Lung (tissue), 12 donors: ENCODE results near the gene CSMD2. TPM values are rescaled to one million over a fixed set of nuclear protein-coding genes. Genes with fewer than 3 reads are reported as not detected.

Experiments used
- ATAC-seq: fragments of 200-7000 bp; cut with Tn5 transposase; one replicate; pipeline ENCODE4 v1.9.1; 2020; ENCODE audit warnings: moderate number of reproducible peaks; ENCODE audit not compliant: insufficient read depth, low FRiP score
- DNase-seq, 3 donors: peaks; one replicate each; pipeline ENCODE4 v3.0.0-alpha.2; 2013 to 2017
- H3K27ac ChIP-seq, 2 donors: one replicate each; pipeline ENCODE4 v1.5.1; 2013; ENCODE audit warnings: mild to moderate bottlenecking in 2 of 2, moderate library complexity in 2 of 2, control low read depth in 1 of 2, inconsistent platforms in 1 of 2, low read depth in 1 of 2, low read length in 1 of 2
- H3K27me3 ChIP-seq, 3 donors: one replicate each; pipeline ENCODE4 v1.5.1; 2013; ENCODE audit warnings: low read length in 2 of 3; ENCODE audit not compliant: control insufficient read depth in 3 of 3, insufficient read depth in 3 of 3
- H3K36me3 ChIP-seq, 4 donors: one replicate each; pipeline ENCODE4 v1.5.1; 2013; ENCODE audit warnings: low read length in 4 of 4, mild to moderate bottlenecking in 1 of 4, moderate library complexity in 1 of 4; ENCODE audit not compliant: control insufficient read depth in 4 of 4, insufficient read depth in 4 of 4
- H3K4me1 ChIP-seq, 5 donors: one replicate each; pipeline ENCODE4 v1.5.1; 2013; ENCODE audit warnings: low read length in 5 of 5, mild to moderate bottlenecking in 2 of 5, moderate library complexity in 1 of 5; ENCODE audit not compliant: control insufficient read depth in 5 of 5, insufficient read depth in 5 of 5
- H3K4me3 ChIP-seq: one replicate; pipeline ENCODE4 v1.5.1; 2013; ENCODE audit warnings: mild to moderate bottlenecking, control low read depth, moderate library complexity
- H3K9ac ChIP-seq, 2 donors: one replicate each; pipeline ENCODE4 v1.5.1; 2013; ENCODE audit warnings: low read length in 2 of 2, control low read depth in 1 of 2; ENCODE audit not compliant: insufficient read depth in 1 of 2
- H3K9me3 ChIP-seq, 4 donors: one replicate each; pipeline ENCODE4 v1.5.1; 2013; ENCODE audit warnings: low read length in 3 of 4, mild to moderate bottlenecking in 1 of 4, moderate library complexity in 1 of 4; ENCODE audit not compliant: control insufficient read depth in 4 of 4, insufficient read depth in 3 of 4
- WGBS, 2 donors: extraction: QIAGEN DNeasy Blood & Tissue Kit; methylation state at CpG; one replicate each; pipeline ENCODE4 v1.1.7; 2013; 5-methylcytosine and 5-hydroxymethylcytosine counted together
- polyA plus RNA-seq, 2 donors: library from polyadenylated mRNA; stranded (reverse); fragments of 200-250 nt; gene quantifications; one replicate each; pipeline ENCODE4 v1.2.1, GENCODE V29; 2013
- total RNA-seq, 2 donors: library from RNA; depleted of rRNA in 1 of 2; stranded (reverse); fragments of >200 nt in 1 of 2; gene quantifications; one replicate each; pipeline ENCODE4 v1.2.1, GENCODE V29; 2014 to 2021
- TF ChIP-seq, protein P1 (sequence below): IDR thresholded peaks from 2 replicates; pipeline ENCODE4 v1.5.1; 2012; ENCODE audit warnings: mild to moderate bottlenecking; ENCODE audit errors: control extremely low read depth, extremely low read depth
- donor health status: control.
- donor health status: control.
- donor health status: Bipolar disorder and iron deficiency.
- donor health status: healthy.
- donor health status: DM: yes; HTN: yes; CAD: no.

The CSMD2 gene
- total and polyA plus RNA-seq, 4 donors: 0.11 to 1.2 (median 0.39) TPM

DNA sequence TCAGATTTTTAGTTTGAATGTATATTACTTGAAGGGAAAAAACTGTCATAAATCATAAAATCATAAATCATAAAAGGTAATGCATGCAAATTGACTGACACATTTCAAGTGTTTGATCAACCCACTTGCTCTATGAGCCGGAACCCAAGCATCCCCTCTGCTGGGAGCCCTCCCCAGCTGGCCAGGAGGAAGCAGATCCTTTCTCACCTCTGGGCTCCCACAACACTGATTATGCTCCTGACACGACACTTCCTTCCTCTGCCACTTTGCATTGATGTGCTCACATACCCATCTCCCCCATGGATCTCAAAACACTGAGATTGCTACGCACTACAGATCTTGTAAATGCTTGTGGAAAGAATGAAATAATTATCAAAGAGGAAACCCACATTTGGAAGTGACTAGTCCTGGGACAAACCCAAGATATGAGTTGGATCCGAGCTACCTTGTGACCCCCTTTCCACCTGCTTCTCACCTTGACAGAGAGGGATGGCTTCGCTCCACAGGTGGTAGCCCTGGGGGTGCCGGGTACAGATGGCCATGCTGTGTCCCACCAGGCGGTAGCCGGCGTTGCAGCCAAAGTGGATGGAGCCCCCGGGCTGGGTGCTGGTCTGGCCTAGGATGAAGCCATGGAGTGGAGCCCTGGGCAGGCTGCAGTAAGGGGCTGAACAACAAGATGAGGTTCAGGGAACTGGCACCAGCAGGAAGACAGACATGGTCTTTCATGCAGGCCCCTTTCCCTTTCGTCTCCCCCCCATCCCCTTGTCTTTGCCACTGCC lies 588.0 kb downstream of the CSMD2 start:
- no peak for ATAC-seq
- WGBS, 2 donors: 77 to 86% methylated on average over 11 of the region's 11 CpGs

DNA sequence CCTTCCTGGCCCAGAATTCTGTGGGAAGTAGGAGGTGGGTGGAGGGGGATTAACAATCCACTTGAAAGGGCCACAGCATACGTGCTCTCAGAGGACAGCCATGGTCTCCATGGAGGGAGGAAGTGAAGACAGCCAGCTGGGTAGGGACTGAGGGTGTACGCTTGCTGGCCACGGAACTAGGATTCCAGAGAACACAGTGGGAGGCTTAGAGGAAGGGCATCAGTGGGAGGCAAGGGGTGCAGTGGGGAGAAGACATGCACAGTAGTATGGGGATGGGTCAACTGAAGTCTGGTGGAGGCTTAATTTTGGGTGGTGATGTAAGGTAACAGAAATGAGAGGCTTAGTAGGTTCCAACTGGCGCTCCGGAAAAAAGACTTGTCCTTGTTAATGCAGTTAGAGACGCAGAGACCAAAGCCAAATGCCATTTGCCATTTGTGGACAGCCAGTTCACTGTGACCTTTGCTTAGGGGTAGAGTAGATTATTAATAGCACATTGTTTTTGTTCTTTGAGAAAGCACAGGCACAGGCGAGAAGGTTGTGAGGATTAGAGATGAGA lies 589.6 kb downstream of the CSMD2 start:
- DNase-seq: peak in 1 of 3 donors; percentile 5
- WGBS, 2 donors: 63 to 68% methylated on average over 7 of the region's 7 CpGs
- Histone ChIP-seq H3K36me3 (no peaks in the 10 kb centered on the region), H3K27me3 (peaks cover 0 to 3% (median 2%) of the 10 kb centered on the region in 3 donors), H3K4me1 (peaks cover 0 to 11% (median 0%) of the 10 kb centered on the region in 5 donors), H3K9ac (no peak overlapping the region), H3K4me3 (no peak overlapping the region), H3K9me3 (peaks cover 0 to 3% (median 0%) of the 10 kb centered on the region in 4 donors), H3K27ac (peak overlapping the region; percentile 6 to 69)
- TF ChIP-seq, protein P1, sequence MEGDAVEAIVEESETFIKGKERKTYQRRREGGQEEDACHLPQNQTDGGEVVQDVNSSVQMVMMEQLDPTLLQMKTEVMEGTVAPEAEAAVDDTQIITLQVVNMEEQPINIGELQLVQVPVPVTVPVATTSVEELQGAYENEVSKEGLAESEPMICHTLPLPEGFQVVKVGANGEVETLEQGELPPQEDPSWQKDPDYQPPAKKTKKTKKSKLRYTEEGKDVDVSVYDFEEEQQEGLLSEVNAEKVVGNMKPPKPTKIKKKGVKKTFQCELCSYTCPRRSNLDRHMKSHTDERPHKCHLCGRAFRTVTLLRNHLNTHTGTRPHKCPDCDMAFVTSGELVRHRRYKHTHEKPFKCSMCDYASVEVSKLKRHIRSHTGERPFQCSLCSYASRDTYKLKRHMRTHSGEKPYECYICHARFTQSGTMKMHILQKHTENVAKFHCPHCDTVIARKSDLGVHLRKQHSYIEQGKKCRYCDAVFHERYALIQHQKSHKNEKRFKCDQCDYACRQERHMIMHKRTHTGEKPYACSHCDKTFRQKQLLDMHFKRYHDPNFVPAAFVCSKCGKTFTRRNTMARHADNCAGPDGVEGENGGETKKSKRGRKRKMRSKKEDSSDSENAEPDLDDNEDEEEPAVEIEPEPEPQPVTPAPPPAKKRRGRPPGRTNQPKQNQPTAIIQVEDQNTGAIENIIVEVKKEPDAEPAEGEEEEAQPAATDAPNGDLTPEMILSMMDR: no peak
- ATAC-seq: no peak

More for the DNA sequence above, 588.0 kb downstream of the CSMD2 start:
- peaks cover 0 to 3% (median 2%) of the 10 kb centered on the region in 3 donors for H3K27me3 ChIP-seq
- TF ChIP-seq, protein P1: no peak
- DNase-seq: peak in 2 of 3 donors; percentile 14 to 15
- H3K4me1 ChIP-seq: peaks cover 0 to 11% (median 0%) of the 10 kb centered on the region in 5 donors
- H3K9ac ChIP-seq: no peak overlapping the region
- H3K9me3 ChIP-seq: peaks cover 0 to 3% (median 0%) of the 10 kb centered on the region in 4 donors
- H3K36me3 ChIP-seq: no peaks in the 10 kb centered on the region
- no peak overlapping the region for H3K27ac ChIP-seq
- H3K4me3 ChIP-seq: no peak overlapping the region

DNA sequence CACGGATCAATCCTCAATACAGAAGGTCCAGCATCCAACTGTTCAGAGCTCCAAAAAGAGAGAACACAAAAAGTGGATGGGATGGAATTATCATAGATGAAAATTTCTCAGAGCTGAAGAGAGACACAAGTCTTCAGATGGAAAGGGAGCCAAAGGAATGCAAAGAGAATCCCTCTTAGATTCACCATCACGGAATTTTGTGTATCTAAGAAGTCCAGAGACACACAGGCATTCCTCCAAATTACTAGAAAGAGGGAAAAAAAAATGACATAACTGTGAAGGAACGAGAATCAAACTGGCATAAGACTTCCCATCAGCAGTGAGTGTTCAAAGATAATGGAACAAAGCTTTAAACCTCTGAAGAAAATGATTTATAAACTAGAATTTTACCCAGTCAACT lies 591.4 kb downstream of the CSMD2 start:
- Histone ChIP-seq H3K27ac (no peak overlapping the region), H3K9me3 (peaks cover 0 to 5% (median 0%) of the 10 kb centered on the region in 4 donors), H3K36me3 (no peaks in the 10 kb centered on the region), H3K27me3 (peaks cover 0 to 3% (median 2%) of the 10 kb centered on the region in 3 donors), H3K4me3 (no peak overlapping the region), H3K9ac (no peak overlapping the region), H3K4me1 (peaks cover 0 to 11% (median 0%) of the 10 kb centered on the region in 5 donors)
- DNase-seq (no peak), ATAC-seq (no peak)
- WGBS, 2 donors: 77 to 89% methylated on average over 3 of the region's 3 CpGs
- TF ChIP-seq, protein P1: no peak
